Panc1 (cell line): ENCODE results near the gene SGSM1.

Experiments
- POLR2AphosphoS5 ChIP-seq: IDR thresholded peaks from 2 replicates; pipeline ENCODE4 v1.6.1; 2012; ENCODE audit warnings: mild to moderate bottlenecking, low read depth, low read length, moderate library complexity
- TCF7L2 ChIP-seq: IDR thresholded peaks from 2 replicates; pipeline ENCODE4 v1.6.1; 2011; ENCODE audit warnings: mild to moderate bottlenecking, low read depth, low read length, inconsistent platforms
- TF ChIP-seq, protein P1 (sequence below): fragments of 450-650 bp; IDR thresholded peaks from 2 replicates; pipeline ENCODE4 v1.5.1; 2017; ENCODE audit warnings: mild to moderate bottlenecking
- TF ChIP-seq, protein P2 (sequence below), 2 experiments: IDR thresholded peaks; 2 replicates each; pipeline ENCODE4 v1.6.1; 2011 to 2012; ENCODE audit warnings: low read depth in 2 of 2, control low read depth in 1 of 2, low read length in 1 of 2, mild to moderate bottlenecking in 1 of 2, moderate library complexity in 1 of 2; ENCODE audit not compliant: insufficient read depth in 1 of 2

DNA sequence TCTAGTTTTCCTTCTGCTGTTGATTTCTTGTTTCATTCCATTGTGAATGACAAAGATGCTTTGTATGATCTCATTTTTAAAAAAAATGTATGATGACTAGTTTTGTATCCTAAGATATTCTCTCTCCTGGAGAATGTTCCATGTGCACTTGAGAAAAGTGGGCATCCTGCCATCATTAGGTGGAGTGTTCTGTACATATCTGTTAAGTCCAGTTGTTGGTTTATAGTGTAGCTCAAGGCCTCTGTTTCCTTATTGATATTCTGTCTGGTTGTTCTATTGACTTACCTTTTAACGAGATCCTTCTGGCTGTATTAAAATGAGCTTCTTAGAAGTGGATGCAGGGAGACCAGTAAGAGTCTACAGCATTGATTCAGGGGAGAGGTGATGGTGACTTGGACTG is 35.2 kb downstream of the SGSM1 start:
- TF ChIP-seq, protein P1, sequence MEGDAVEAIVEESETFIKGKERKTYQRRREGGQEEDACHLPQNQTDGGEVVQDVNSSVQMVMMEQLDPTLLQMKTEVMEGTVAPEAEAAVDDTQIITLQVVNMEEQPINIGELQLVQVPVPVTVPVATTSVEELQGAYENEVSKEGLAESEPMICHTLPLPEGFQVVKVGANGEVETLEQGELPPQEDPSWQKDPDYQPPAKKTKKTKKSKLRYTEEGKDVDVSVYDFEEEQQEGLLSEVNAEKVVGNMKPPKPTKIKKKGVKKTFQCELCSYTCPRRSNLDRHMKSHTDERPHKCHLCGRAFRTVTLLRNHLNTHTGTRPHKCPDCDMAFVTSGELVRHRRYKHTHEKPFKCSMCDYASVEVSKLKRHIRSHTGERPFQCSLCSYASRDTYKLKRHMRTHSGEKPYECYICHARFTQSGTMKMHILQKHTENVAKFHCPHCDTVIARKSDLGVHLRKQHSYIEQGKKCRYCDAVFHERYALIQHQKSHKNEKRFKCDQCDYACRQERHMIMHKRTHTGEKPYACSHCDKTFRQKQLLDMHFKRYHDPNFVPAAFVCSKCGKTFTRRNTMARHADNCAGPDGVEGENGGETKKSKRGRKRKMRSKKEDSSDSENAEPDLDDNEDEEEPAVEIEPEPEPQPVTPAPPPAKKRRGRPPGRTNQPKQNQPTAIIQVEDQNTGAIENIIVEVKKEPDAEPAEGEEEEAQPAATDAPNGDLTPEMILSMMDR, result no peak
- TF ChIP-seq TCF7L2 (no peak), POLR2AphosphoS5 (no peak)
- TF ChIP-seq, protein P2, sequence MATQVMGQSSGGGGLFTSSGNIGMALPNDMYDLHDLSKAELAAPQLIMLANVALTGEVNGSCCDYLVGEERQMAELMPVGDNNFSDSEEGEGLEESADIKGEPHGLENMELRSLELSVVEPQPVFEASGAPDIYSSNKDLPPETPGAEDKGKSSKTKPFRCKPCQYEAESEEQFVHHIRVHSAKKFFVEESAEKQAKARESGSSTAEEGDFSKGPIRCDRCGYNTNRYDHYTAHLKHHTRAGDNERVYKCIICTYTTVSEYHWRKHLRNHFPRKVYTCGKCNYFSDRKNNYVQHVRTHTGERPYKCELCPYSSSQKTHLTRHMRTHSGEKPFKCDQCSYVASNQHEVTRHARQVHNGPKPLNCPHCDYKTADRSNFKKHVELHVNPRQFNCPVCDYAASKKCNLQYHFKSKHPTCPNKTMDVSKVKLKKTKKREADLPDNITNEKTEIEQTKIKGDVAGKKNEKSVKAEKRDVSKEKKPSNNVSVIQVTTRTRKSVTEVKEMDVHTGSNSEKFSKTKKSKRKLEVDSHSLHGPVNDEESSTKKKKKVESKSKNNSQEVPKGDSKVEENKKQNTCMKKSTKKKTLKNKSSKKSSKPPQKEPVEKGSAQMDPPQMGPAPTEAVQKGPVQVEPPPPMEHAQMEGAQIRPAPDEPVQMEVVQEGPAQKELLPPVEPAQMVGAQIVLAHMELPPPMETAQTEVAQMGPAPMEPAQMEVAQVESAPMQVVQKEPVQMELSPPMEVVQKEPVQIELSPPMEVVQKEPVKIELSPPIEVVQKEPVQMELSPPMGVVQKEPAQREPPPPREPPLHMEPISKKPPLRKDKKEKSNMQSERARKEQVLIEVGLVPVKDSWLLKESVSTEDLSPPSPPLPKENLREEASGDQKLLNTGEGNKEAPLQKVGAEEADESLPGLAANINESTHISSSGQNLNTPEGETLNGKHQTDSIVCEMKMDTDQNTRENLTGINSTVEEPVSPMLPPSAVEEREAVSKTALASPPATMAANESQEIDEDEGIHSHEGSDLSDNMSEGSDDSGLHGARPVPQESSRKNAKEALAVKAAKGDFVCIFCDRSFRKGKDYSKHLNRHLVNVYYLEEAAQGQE (IDR thresholded peaks at IDR 0.05; ENCODE audit: insufficient read depth in 1 of 2, low read depth in 2 of 2, low read length in 1 of 2), result no peak
